SK-N-SH (cell line): ENCODE data around the gene ODAD2. TPM values are rescaled to one million over a fixed set of nuclear protein-coding genes. Genes with fewer than 3 reads are reported as not detected.

ENCODE experiments used
- CTCF ChIA-PET: fragments of 300-600, 350-600 bp; formaldehyde crosslinking; extraction: SDS; loops from one replicate; lab custom pipeline; 2021; lab: Yijun Ruan, JAX
- POLR2A ChIA-PET: fragments of 350-600 bp; sonication (Branson Sonifier 250); formaldehyde crosslinking; extraction: SDS; loops from one replicate; lab custom pipeline; 2020; ENCODE audit warnings: antibody characterized with exemption, inconsistent platforms; lab: Yijun Ruan, JAX
- DNase-seq: peaks from one replicate; pipeline ENCODE4 v3.0.0; 2012
- H2AFZ ChIP-seq: fragments of 200-600 bp; sonication (generic); 2 replicates; pipeline ENCODE4 v1.8.1; 2016; ENCODE audit warnings: antibody characterized with exemption, mild to moderate bottlenecking, low read depth
- H3F3A ChIP-seq: fragments of 200-600 bp; sonication (generic); replicated peaks from 2 replicates; pipeline ENCODE3; 2016; ENCODE audit warnings: antibody characterized with exemption, mild to moderate bottlenecking; ENCODE audit not compliant: insufficient read depth
- H3K27ac ChIP-seq, 2 experiments: fragments of 200-500 bp in 1 of 2; fragments of 200-600 bp in 1 of 2; sonication (Bioruptor generic) in 1 of 2; sonication (generic), shearing (Covaris generic) in 1 of 2; 2 replicates each; pipeline versions ENCODE4 v1.5.1 to v1.6.1; 2014 to 2016; ENCODE audit warnings: low read depth in 2 of 2, inconsistent platforms in 1 of 2, low read length in 1 of 2, mild to moderate bottlenecking in 1 of 2, mixed read lengths in 1 of 2
- H3K27me3 ChIP-seq: fragments of 200-600 bp; sonication (generic), shearing (Covaris generic); 2 replicates; pipeline ENCODE4 v1.6.1; 2016; ENCODE audit warnings: mixed run types; ENCODE audit not compliant: insufficient read depth
- H3K36me3 ChIP-seq, 2 experiments: fragments of 200-500 bp in 1 of 2; fragments of 200-600 bp in 1 of 2; sonication (Bioruptor generic) in 1 of 2; sonication (generic) in 1 of 2; replicated peaks in 1 of 2; 2 replicates each; pipeline versions ENCODE3 to v1.5.1; 2014 to 2016; ENCODE audit warnings: low read length in 1 of 2, mild to moderate bottlenecking in 1 of 2; ENCODE audit not compliant: insufficient read depth in 2 of 2, control insufficient read depth in 1 of 2
- H3K4me1 ChIP-seq, 2 experiments: fragments of 200-500 bp in 1 of 2; fragments of 200-600 bp in 1 of 2; sonication (Bioruptor generic) in 1 of 2; sonication (generic), shearing (Covaris generic) in 1 of 2; 2 replicates each; pipeline versions ENCODE4 v1.5.1 to v1.6.1; 2014 to 2016; ENCODE audit warnings: low read depth in 1 of 2, low read length in 1 of 2, mixed run types in 1 of 2; ENCODE audit not compliant: insufficient read depth in 2 of 2, control insufficient read depth in 1 of 2
- H3K4me2 ChIP-seq: fragments of 200-600 bp; sonication (generic), shearing (Covaris generic); 2 replicates; pipeline ENCODE4 v1.6.1; 2017; ENCODE audit warnings: mixed run types
- H3K4me3 ChIP-seq, 2 experiments: fragments of 200-500 bp in 1 of 2; fragments of 200-600 bp in 1 of 2; sonication (Bioruptor generic) in 1 of 2; sonication (generic), shearing (Covaris generic) in 1 of 2; 2 replicates each; pipeline versions ENCODE4 v1.5.1 to v1.8.1; 2014 to 2016; ENCODE audit warnings: low read depth in 2 of 2, inconsistent platforms in 1 of 2, low read length in 1 of 2, mild to moderate bottlenecking in 1 of 2, mixed read lengths in 1 of 2, moderate library complexity in 1 of 2
- H3K79me2 ChIP-seq: fragments of 200-600 bp; sonication (generic); 2 replicates; pipeline ENCODE4 v1.8.1; 2017; ENCODE audit warnings: mild to moderate bottlenecking; ENCODE audit not compliant: insufficient read depth
- H3K9ac ChIP-seq: fragments of 200-600 bp; sonication (generic); 2 replicates; pipeline ENCODE4 v1.6.1; 2017; ENCODE audit warnings: mixed run types
- H3K9me2 ChIP-seq: fragments of 200-600 bp; sonication (generic); 2 replicates; pipeline ENCODE4 v1.6.1; 2017; ENCODE audit warnings: mixed run types
- H3K9me3 ChIP-seq: fragments of 200-600 bp; sonication (generic); 2 replicates; pipeline ENCODE4 v1.6.1; 2017; ENCODE audit warnings: mixed run types, mild to moderate bottlenecking, moderate library complexity
- H4K20me1 ChIP-seq: fragments of 200-600 bp; sonication (generic); 2 replicates; pipeline ENCODE4 v1.6.1; 2017; ENCODE audit warnings: mild to moderate bottlenecking, mixed run types; ENCODE audit not compliant: insufficient read depth
- CHD2 ChIP-seq: fragments of 150-350 bp; IDR thresholded peaks from 2 replicates; pipeline ENCODE4 v1.6.1; 2018; ENCODE audit warnings: low read length; ENCODE audit not compliant: partially characterized antibody
- FOSL2 ChIP-seq: IDR thresholded peaks from 2 replicates; pipeline ENCODE4 v1.4.0; 2012; ENCODE audit warnings: low read depth, mild to moderate bottlenecking, moderate library complexity, borderline replicate concordance
- MEF2A ChIP-seq: IDR thresholded peaks from 2 replicates; pipeline ENCODE4 v1.4.0; 2012; ENCODE audit warnings: low read depth, borderline replicate concordance
- MXI1 ChIP-seq: IDR thresholded peaks from 2 replicates; pipeline ENCODE4 v1.6.1; 2012; ENCODE audit warnings: mild to moderate bottlenecking, low read depth, low read length, improper control_type of control experiment
- RAD21 ChIP-seq: IDR thresholded peaks from 2 replicates; pipeline ENCODE4 v1.6.1; 2012; ENCODE audit warnings: mild to moderate bottlenecking, low read length
- RCOR1 ChIP-seq: fragments of 150-350 bp; IDR thresholded peaks from 2 replicates; pipeline ENCODE4 v1.6.1; 2017; ENCODE audit warnings: antibody characterized with exemption, low read length
- RXRA ChIP-seq: IDR thresholded peaks from 2 replicates; pipeline ENCODE4 v1.4.0; 2012; ENCODE audit warnings: low read depth, mild to moderate bottlenecking, borderline replicate concordance
- SIN3A ChIP-seq: IDR thresholded peaks from 2 replicates; pipeline ENCODE4 v1.6.1; 2012; ENCODE audit warnings: low read depth, mild to moderate bottlenecking, low read length, moderate library complexity, borderline replicate concordance
- SMC3 ChIP-seq: IDR thresholded peaks from 2 replicates; pipeline ENCODE4 v1.6.1; 2012; ENCODE audit warnings: low read depth, low read length, improper control_type of control experiment
- YY1 ChIP-seq: IDR thresholded peaks from 2 replicates; pipeline ENCODE4 v1.4.0; 2012; ENCODE audit warnings: low read depth, mild to moderate bottlenecking
- WGBS: methylation state at CpG from one replicate; pipeline ENCODE4 v1.1.6; 2017; ENCODE audit warnings: low lambda C conversion rate; 5-methylcytosine and 5-hydroxymethylcytosine counted together
- polyA plus RNA-seq, 3 experiments: library from polyadenylated mRNA; depleted of rRNA; stranded (reverse); fragments of >200 nt; gene quantifications; 2 replicates each; pipeline ENCODE4 v1.2.3, GENCODE V29; 2012
- TF ChIP-seq, protein P1 (sequence below): IDR thresholded peaks from 2 replicates; pipeline ENCODE4 v1.4.0; 2012; ENCODE audit warnings: low read depth

Gene ODAD2
- polyA plus RNA-seq, 1 of the 3 experiments (the other 2 are of a cell fraction) = not detected

GRCh38 chr10:27950242-27950564, 48.7 kb downstream of the ODAD2 start:
- H4K20me1 ChIP-seq = no peaks in the 10 kb centered on the region
- POLR2A ChIA-PET = no interaction called here
- H3K27me3 ChIP-seq = peaks cover 1% of the 10 kb centered on the region
- no peak for DNase-seq
- no peak for TF ChIP-seq SMC3
- no peak for TF ChIP-seq MEF2A
- TF ChIP-seq, protein P1, sequence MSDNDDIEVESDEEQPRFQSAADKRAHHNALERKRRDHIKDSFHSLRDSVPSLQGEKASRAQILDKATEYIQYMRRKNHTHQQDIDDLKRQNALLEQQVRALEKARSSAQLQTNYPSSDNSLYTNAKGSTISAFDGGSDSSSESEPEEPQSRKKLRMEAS = no peak
- H3K9ac ChIP-seq = no peak overlapping the region
- H3K9me2 ChIP-seq = no peaks in the 10 kb centered on the region
- no peaks in the 10 kb centered on the region for H3K9me3 ChIP-seq
- H3K27ac ChIP-seq = no peak overlapping the region
- H2AFZ ChIP-seq = no peak overlapping the region
- 5% methylated on average over 2 of the region's 2 CpGs for WGBS
- CTCF ChIA-PET = no interaction called here
- H3K4me3 ChIP-seq = no peak overlapping the region
- H3K79me2 ChIP-seq = no peaks in the 10 kb centered on the region
- H3K4me1 ChIP-seq = no peaks in the 10 kb centered on the region
- H3F3A ChIP-seq = no peaks in the 10 kb centered on the region
- no peak overlapping the region for H3K4me2 ChIP-seq
- H3K36me3 ChIP-seq = no peaks in the 10 kb centered on the region

- no peaks in the 10 kb centered on the region for H3F3A ChIP-seq
- peaks cover 7% of the 10 kb centered on the region for H3K27me3 ChIP-seq
- H3K9me2 ChIP-seq = no peaks in the 10 kb centered on the region
- no peaks in the 10 kb centered on the region for H3K9me3 ChIP-seq
- CTCF ChIA-PET = no interaction called here
- H3K36me3 ChIP-seq = no peaks in the 10 kb centered on the region
- no peak for DNase-seq
- no peak overlapping the region for H2AFZ ChIP-seq
- POLR2A ChIA-PET = no interaction called here
- no peaks in the 10 kb centered on the region for H3K4me1 ChIP-seq
- H3K79me2 ChIP-seq = no peaks in the 10 kb centered on the region
- H3K27ac ChIP-seq = no peak overlapping the region
- no peak for TF ChIP-seq MXI1
- H3K4me3 ChIP-seq = no peak overlapping the region
- 8% methylated on average over 9 of the region's 9 CpGs for WGBS
- no peak overlapping the region for H3K9ac ChIP-seq
- no peak overlapping the region for H3K4me2 ChIP-seq
- no peaks in the 10 kb centered on the region for H4K20me1 ChIP-seq
Observed at GRCh38 chr10:27949528-27950241, 49.2 kb downstream of the ODAD2 start.

DNA sequence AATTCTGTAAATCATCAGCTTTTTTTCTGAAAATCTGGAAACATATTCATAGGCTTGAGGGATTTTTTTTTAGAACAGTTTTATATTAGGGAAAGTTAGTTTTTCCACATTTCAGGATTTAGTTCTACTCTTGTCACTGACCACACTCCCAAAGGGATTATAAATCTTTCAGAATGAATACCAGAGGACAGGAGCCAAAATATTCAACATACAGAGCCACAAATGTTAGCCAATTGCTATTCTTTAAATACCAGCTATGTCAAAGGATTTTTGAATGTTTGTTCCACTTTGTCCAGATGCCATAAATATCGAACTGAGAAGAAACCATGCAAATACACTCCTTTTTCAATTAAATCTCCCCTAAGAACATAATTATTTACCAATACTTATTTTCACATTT, 50.7 kb downstream of the ODAD2 start:
- H3K36me3 ChIP-seq = no peaks in the 10 kb centered on the region
- no peak overlapping the region for H3K4me3 ChIP-seq
- H4K20me1 ChIP-seq = no peaks in the 10 kb centered on the region
- H3F3A ChIP-seq = no peaks in the 10 kb centered on the region
- TF ChIP-seq SMC3 = no peak
- no peak for TF ChIP-seq MEF2A
- TF ChIP-seq FOSL2 = no peak
- no peak for TF ChIP-seq YY1
- no peak for TF ChIP-seq SIN3A
- TF ChIP-seq, protein P1 = no peak
- no peak for TF ChIP-seq RAD21
- TF ChIP-seq MXI1 = no peak
- no peak for TF ChIP-seq RXRA
- TF ChIP-seq CHD2 = no peak
- TF ChIP-seq RCOR1 = no peak
- H2AFZ ChIP-seq = no peak overlapping the region
- no peak overlapping the region for H3K27ac ChIP-seq
- no peak overlapping the region for H3K4me2 ChIP-seq
- H3K79me2 ChIP-seq = no peaks in the 10 kb centered on the region
- no peaks in the 10 kb centered on the region for H3K9me2 ChIP-seq
- H3K4me1 ChIP-seq = no peaks in the 10 kb centered on the region
- ChIA-PET CTCF (interaction anchor here (0.6 kb wide), 1 partner anchor 123 kb away, joined by 3 read pairs; no protein-coding TSS in a partner anchor), POLR2A (no interaction called here)
- WGBS = 0% methylated on average over 1 of the region's 1 CpG
- peaks cover 12% of the 10 kb centered on the region for H3K27me3 ChIP-seq
- DNase-seq = no peak
- H3K9me3 ChIP-seq = no peaks in the 10 kb centered on the region
- no peak overlapping the region for H3K9ac ChIP-seq
